ENCODE results near the gene GABRB1.

The GABRB1 gene

DNA sequence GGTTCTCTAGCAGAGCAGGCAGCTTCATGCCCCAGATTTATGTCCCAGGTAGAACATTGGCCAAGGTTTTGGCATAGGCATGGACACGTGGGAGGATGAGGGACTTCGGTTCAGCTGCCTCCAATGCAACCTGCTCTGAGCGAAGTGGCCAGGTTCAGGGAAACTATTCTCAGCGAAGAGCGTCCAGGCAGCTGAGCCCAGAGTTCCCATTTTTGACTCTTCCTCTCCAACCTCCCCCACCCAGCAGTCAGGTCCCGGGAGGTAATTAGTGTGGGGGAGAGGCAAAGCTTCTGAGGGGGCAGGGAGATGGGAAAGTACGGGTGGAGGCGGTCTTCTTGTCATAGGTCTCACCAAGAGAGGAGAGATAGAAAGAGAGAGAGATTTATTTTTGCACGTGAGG is 39.0 kb upstream of the GABRB1 start:
- POLR2A ChIA-PET: no interaction called here
- Histone ChIP-seq H3K27ac (ENCODE audit: extremely low read depth, low read depth, low read length) (no peak overlapping the region), H3K36me3 (ENCODE audit: control insufficient read depth in 2 of 2, insufficient read depth in 1 of 2, low read length in 2 of 2) (no peaks in the 10 kb centered on the region), H3K4me1 (ENCODE audit: control insufficient read depth, insufficient read depth, low read length) (no peaks in the 10 kb centered on the region), H3K9me3 (ENCODE audit: control insufficient read depth, insufficient read depth, low read depth, low read length) (no peaks in the 10 kb centered on the region), H3K4me3 (ENCODE audit: low read depth, low read length) (no peak overlapping the region)
- CTCF ChIA-PET: no interaction called here
- TF ChIP-seq, protein P1, sequence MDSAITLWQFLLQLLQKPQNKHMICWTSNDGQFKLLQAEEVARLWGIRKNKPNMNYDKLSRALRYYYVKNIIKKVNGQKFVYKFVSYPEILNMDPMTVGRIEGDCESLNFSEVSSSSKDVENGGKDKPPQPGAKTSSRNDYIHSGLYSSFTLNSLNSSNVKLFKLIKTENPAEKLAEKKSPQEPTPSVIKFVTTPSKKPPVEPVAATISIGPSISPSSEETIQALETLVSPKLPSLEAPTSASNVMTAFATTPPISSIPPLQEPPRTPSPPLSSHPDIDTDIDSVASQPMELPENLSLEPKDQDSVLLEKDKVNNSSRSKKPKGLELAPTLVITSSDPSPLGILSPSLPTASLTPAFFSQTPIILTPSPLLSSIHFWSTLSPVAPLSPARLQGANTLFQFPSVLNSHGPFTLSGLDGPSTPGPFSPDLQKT (IDR thresholded peaks at IDR 0.05; ENCODE audit: borderline replicate concordance, low read depth, low read length): no peak
- no peak for TF ChIP-seq ZFP69B (tag by site-specific recombination; IDR thresholded peaks at IDR 0.05)
- TF ChIP-seq, protein P2, sequence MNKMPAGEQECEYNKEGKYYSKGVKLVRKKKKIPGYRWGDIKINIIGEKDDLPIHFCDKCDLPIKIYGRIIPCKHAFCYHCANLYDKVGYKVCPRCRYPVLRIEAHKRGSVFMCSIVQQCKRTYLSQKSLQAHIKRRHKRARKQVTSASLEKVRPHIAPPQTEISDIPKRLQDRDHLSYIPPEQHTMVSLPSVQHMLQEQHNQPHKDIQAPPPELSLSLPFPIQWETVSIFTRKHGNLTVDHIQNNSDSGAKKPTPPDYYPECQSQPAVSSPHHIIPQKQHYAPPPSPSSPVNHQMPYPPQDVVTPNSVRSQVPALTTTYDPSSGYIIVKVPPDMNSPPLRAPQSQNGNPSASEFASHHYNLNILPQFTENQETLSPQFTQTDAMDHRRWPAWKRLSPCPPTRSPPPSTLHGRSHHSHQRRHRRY (tag by site-specific recombination; IDR thresholded peaks at IDR 0.05): no peak
- no peak for TF ChIP-seq ZNF426 (tag by site-specific recombination; IDR thresholded peaks at IDR 0.05)
- no peak for TF ChIP-seq ZNF433 (tag by site-specific recombination; IDR thresholded peaks at IDR 0.05; ENCODE audit: low read depth)
- TF ChIP-seq ZNF629 (tag by site-specific recombination; IDR thresholded peaks at IDR 0.05): no peak
- no peak for TF ChIP-seq ZBTB1 (tag by site-specific recombination; IDR thresholded peaks at IDR 0.05)
- TF ChIP-seq ZNF302 (tag by site-specific recombination; IDR thresholded peaks at IDR 0.05; ENCODE audit: low read depth): no peak
- no peak for TF ChIP-seq ZNF610 (tag by site-specific recombination; IDR thresholded peaks at IDR 0.05; ENCODE audit: borderline replicate concordance)
- no peak for TF ChIP-seq YY2 (tag by site-specific recombination; IDR thresholded peaks at IDR 0.05)
- TF ChIP-seq HOXA7 (CRISPR knock-in tag; IDR thresholded peaks at IDR 0.05; ENCODE audit: borderline replicate concordance): no peak
- TF ChIP-seq SP2 (tag by site-specific recombination; IDR thresholded peaks at IDR 0.05): no peak
- no peak for TF ChIP-seq ZNF169 (tag by site-specific recombination; IDR thresholded peaks at IDR 0.05)
- no peak for TF ChIP-seq SCRT1 (tag by site-specific recombination; IDR thresholded peaks at IDR 0.05; ENCODE audit: borderline replicate concordance)

DNA sequence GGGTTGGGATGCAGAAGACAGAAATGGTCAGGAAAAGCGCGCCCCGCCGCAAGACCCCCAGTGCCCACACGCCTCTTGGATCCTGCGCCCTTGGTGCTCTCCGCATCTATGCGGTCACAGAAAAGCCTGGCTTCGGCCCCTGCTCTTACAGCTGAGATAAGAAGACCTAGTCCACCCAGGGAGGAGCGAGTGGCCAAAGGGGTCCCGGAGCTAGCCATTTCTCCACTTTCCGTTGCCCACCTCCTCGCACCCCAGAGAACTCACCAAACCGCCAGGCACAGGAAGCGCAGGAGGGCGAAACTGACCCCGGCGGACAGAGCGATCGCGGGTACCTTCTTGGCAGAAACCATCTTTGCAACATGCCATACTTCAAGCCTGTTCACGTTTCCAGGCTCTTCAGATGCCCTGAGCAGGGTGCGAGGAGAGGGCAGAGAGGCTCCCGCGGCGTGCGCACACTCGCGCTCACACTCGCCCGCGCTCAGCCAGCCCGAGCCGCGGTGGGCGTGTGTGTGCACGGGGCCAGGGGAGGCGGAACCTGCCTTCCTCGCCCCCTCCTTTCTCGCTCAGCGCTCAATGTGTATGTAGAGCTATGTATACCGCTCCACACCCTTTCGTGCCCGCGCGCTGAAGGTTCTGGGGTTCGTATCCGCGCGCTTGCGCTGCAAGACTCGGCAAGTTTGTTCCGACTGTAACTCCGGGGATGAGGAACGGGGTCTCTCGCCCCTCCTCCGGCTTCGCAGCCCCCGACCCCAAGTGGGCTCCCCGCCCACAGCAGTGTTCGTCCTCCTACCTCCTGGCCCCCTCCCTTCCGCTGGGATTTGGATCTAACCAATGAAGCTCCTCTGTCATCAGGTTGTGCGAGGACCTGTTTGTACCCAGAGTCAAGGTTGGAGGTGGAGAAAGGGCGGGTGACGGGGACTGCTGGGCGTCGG is 38.0 kb upstream of the GABRB1 start, which contains the start of gene GABRA4:
TSS of gene GABRA4 (minus strand) at position 507 of the 932 bp plus-strand sequence. CDS start at position 350, 157 bp downstream.
- H3K4me1 ChIP-seq (ENCODE audit: control insufficient read depth, insufficient read depth, low read length): no peaks in the 10 kb centered on the region
- no peaks in the 10 kb centered on the region for H3K9me3 ChIP-seq (ENCODE audit: control insufficient read depth, insufficient read depth, low read depth, low read length)
- TF ChIP-seq FEZF1 (tag by site-specific recombination; IDR thresholded peaks at IDR 0.05): no peak
- TF ChIP-seq, protein P3, sequence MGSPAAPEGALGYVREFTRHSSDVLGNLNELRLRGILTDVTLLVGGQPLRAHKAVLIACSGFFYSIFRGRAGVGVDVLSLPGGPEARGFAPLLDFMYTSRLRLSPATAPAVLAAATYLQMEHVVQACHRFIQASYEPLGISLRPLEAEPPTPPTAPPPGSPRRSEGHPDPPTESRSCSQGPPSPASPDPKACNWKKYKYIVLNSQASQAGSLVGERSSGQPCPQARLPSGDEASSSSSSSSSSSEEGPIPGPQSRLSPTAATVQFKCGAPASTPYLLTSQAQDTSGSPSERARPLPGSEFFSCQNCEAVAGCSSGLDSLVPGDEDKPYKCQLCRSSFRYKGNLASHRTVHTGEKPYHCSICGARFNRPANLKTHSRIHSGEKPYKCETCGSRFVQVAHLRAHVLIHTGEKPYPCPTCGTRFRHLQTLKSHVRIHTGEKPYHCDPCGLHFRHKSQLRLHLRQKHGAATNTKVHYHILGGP (tag by site-specific recombination; IDR thresholded peaks at IDR 0.05): no peak
- TF ChIP-seq ZNF785 (tag by site-specific recombination; IDR thresholded peaks at IDR 0.05): no peak
- TF ChIP-seq, protein P4, sequence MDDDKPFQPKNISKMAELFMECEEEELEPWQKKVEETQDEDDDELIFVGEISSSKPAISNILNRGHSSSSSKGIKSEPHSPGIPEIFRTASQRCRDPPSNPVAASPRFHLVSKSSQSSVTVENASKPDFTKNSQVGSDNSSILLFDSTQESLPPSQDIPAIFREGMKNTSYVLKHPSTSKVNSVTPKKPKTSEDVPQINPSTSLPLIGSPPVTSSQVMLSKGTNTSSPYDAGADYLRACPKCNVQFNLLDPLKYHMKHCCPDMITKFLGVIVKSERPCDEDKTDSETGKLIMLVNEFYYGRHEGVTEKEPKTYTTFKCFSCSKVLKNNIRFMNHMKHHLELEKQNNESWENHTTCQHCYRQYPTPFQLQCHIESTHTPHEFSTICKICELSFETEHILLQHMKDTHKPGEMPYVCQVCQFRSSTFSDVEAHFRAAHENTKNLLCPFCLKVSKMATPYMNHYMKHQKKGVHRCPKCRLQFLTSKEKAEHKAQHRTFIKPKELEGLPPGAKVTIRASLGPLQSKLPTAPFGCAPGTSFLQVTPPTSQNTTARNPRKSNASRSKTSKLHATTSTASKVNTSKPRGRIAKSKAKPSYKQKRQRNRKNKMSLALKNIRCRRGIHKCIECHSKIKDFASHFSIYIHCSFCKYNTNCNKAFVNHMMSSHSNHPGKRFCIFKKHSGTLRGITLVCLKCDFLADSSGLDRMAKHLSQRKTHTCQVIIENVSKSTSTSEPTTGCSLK (tag by site-specific recombination; IDR thresholded peaks at IDR 0.05): no peak
- no peak for TF ChIP-seq ZNF791 (tag by site-specific recombination; IDR thresholded peaks at IDR 0.05)
- no peak for TF ChIP-seq ZNF549 (tag by site-specific recombination; IDR thresholded peaks at IDR 0.05)
- H3K4me3 ChIP-seq (ENCODE audit: low read depth, low read length): peak within 1 kb of the TSS; percentile 49
- ChIA-PET CTCF (no interaction called here), POLR2A (no interaction called here)
- H3K27ac ChIP-seq (ENCODE audit: extremely low read depth, low read depth, low read length): no peak within 1 kb of the TSS
- no peaks in the 10 kb centered on the region for H3K36me3 ChIP-seq (ENCODE audit: control insufficient read depth in 2 of 2, insufficient read depth in 1 of 2, low read length in 2 of 2)
